Measurements from ENCODE around the gene FAF1.

GRCh38 chr1:50458507-50458906 lies 501.6 kb downstream of the FAF1 start:
- TF ChIP-seq CTCF (IDR thresholded peaks at IDR 0.05) (no peak), POLR2A (IDR thresholded peaks at IDR 0.05) (no peak)

Measured in lower leg skin (tissue), 3 donors.